ENCODE data around the gene MTSS2.
"Not testable (repeated sequence)": the region's sequence is repeated elsewhere in the genome, so short reads cannot be mapped to it uniquely, and the experiment has no call there.

The MTSS2 gene

DNA sequence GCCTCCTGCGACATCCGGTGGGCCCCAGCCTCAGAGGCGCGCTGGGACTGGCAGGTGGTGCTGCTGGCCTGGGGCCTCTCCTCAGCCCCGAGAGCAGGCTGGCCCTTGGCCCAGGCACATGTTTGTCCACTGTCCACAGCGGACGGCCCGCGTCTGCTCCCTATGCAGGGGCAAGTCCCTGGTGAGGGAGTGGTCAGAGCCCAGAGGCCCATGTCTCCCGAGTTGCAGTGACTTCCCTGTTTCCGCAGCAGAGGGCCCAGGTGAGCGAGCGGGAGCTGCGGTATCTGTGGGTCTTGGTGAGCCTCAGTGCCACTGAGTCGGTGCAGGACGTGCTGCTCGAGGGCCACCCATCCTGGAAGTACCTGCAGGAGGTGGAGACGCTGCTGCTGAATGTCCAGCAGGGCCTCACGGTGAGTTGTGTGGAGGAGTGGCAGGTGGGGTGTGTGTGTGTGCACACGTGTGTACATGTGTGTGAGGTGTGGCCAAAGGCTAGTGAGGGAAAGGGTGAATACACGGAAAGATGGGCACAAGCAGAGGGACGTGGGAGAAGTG is 29.1 kb downstream of the MTSS2 start:
- no peak for DNase-seq (ENCODE audit: extremely low read depth in 1 of 2, low read depth in 1 of 2)

DNA sequence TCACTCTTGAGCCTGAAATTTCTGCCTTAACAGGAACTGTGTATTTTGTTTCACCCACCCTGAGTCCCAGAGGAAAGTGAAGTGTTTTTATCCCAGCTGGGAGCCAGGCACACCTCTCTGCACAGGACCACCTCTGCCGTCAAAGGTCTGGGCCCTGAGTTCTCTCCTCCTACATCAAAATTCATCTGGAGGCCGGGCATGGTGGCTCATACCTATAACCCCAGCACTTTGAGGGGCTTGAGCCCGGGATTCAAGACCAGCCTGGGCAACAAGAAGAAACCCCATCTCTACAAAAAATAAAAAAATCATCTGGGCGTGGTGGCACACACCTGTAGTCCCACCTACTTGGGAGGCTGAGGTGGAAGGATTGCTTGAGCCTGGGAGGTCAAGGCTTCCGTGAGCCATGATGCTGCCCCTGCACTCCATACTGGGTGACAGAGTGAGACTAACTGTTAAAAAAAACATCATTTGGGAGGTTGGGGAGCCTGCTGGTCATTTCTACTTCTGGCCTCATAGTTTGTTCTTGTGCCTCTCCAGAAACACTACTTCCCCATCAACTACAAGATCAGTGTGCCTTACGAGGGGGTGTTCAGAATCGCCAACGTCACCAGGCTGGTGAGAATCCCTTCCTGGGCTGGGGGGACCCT is 29.7 kb downstream of the MTSS2 start:
- DNase-seq (ENCODE audit: extremely low read depth in 1 of 2, low read depth in 1 of 2) = no peak

DNA sequence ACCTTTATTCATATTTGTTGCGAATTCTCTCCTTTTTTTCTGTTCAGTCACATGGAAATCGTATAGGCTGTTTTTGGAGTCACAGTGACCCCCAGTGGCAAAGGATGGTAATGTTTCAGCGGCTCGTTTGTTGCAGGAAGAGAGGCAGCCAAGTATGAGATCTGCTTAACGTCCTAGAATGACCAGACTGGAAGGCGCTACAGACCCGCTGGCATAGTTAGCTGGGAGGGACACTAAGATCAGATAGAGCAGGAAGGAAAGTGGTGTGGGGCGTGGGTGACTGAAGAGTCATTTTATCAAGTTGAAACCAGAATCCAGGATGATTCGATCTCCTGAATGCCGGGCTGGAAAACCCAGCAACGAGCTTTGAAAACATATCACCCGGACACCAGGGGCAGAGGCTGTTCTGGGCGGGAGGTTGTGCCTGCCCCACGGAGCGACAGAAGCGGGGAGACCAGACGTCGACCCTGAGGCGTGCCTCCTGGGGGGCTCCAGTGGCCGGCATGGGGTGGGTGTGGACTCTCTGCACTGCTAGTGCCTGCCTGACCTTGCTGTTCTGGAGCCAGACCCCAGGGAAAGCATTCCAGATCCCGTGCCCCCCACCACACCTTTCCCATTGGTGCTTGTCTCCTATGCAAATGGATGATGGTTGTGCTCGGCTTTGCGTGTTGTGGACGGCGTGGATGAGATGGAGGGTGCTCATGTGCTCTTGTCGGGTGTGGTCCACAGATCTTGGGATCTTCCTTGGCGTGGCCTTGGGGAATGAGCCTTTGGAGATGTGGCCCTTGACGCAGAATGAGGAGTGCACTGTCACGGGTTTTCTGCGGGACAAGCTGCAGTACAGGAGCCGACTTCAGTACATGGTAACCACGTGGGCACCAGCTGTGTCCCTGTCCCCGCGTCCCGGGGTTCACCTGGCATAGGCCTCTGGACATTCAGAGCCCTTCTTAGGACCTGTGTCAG is 31.8 kb downstream of the MTSS2 start:
- peak; percentile 55 to 61 for DNase-seq (ENCODE audit: extremely low read depth in 1 of 2, low read depth in 1 of 2)

DNA sequence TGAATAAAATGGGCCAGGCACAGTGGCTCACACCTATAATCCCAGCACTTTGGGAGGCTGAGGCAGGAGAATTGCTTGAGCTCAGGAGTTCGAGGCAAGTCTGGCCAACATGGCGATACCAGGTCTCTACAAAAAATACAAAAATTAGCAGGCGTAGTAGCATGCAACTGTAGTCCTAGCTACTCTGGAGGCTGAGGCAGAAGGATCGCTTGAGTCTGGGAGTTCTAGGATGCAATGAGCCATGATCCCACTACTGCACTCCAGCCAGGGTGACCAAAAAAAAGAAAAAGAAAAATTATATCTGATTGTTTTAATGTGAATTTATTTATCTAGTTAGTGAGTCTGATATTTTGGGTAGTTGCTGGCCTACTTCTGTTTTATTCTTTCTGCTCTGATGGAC is 32.4 kb downstream of the MTSS2 start:
- DNase-seq (ENCODE audit: extremely low read depth in 1 of 2, low read depth in 1 of 2) = no peak

DNA sequence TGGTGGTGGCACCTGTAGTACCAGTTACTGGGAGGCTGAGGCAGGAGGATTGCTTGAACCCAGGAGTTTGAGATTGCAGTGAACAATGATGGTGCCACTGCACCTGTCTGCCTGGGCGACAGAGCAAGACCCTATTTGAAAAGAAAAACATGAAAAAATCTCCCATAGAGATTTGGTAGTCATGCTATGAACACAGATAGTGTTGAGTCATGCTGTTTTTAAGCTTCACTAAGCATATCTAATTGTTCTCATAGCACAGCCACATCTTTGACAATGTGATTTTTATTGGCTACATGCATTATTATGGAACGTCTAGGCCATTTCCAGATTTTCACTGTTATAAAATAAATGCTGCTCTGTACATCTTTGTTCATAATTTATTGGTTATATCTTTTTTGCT is 33.5 kb downstream of the MTSS2 start:
- no peak for DNase-seq (ENCODE audit: extremely low read depth in 1 of 2, low read depth in 1 of 2)

DNA sequence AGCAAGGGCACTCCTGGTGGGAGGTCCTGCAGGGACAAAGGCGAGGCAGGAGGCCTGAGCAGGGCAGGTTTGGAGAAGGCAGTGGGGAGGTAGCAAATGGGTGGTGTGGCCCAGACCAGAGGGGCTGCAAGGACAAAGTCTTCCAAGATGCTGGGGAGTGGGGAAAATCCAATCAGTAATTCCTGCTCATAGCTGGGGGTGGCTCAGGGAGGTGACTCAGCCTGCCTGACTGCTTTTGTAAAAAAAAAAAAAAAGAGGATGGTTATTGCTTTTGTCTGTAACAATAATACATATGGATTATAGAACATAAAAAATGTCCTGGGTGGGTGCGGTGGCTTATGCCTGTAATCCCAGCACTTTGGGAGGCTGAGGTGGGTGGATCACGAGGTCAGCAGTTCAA is 34.3 kb downstream of the MTSS2 start:
- no peak for DNase-seq (ENCODE audit: extremely low read depth in 1 of 2, low read depth in 1 of 2)

DNA sequence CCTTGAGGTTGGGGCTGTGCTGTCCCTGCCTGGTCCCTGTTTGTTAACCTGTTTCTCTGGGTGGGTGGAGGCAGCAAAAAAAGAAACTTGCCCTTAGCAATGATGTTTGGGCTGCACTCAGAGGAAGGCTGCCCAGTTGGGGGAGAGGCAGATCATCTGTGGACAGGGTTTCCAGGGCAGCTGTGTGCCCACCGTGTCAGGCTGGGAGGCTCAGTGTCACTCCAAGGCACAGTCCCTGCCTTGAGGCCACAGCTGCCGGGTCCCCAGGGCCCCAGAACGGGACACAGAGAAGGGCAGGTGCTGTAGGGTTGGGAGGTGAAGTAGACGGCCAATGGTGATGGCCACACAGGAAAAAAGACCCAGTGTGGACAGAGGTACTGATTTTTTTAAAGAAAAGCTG is 35.6 kb downstream of the MTSS2 start:
- no peak for DNase-seq (ENCODE audit: extremely low read depth in 1 of 2, low read depth in 1 of 2)

DNA sequence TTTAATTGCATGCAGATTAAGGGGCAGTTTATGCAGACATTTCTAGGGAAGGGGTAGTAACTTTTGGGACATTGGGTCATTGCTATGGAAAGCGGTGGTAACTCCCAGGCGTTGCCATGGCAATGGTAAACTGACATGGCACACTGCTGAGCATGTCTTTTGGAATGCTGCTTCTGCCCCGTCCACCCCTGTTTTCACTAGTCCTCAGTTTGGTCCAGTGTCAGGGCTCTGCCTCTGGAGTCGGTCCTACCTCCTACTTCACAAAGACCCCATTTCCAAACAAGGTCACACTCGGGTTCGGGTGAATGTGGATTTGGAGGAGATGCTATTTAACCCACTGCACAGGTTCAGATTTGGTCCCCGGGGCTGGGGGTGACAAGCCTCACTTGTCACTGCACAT is 36.6 kb downstream of the MTSS2 start:
- no peak for DNase-seq (ENCODE audit: extremely low read depth in 1 of 2, low read depth in 1 of 2)

DNA sequence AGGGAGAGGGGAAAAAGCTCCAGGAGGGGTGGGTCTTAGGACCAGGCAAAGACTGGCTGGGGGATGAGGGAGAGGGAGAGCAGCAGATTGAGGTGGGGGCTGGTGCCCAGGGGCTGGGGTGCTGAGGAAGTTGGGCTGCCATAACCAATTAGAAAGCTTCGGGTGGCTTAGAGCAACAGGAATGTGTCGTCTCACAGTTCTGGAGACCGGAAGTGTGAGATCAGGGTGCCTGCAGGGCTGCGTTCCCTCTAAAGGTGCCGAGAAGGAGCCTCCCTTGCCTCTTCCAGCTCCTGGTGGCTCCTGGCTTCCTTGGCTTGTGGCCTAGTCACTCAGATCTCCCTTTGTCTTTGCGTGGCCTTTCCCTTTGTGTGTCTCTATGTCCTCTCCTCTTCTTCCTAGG is 37.2 kb downstream of the MTSS2 start:
- no peak for DNase-seq (ENCODE audit: extremely low read depth in 1 of 2, low read depth in 1 of 2)

DNA sequence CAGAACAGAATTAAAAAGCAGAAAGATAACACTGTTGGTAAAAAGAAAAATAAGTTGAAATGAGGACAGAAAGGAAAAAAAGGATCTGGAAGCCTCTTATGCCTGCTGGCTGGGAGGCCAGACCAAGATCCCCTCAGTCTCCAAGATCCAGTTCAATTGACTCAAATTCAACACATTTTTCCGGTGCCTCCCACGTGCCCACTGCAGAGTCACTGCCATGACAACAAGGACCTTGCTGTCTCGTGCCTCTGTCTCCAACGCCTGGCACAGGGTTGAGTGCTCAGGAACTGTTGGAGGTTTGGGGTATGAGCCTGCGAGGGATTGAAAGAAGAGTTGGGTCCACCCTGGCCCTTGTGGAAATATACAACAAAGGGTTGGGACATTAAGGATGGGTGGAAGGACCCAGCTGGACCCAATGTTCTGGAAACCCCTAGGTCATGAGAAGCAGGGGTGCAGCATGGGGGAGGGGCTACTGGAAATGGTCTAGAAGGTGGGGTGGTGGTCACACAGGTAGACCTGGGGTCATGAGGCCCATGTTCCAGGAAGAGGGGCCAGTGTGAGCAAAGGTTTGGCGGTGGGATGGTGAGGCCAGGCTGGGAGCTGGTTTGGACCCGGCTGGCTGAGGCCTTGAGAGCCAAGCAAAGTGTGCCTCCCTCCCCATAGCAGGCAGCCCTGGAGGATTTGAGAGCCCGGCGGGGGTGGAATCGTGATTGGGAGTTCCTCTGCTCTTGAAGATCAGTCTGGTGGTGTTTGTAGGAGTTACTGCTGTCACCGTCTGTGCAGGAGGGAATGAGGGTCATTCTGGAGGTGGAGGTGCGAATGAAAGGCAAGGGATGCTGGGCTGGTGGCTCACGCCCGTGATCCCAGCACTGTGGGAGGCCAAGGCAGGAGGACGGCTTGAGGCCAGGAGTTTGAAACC is 38.2 kb downstream of the MTSS2 start:
- DNase-seq (ENCODE audit: extremely low read depth in 1 of 2, low read depth in 1 of 2) = no peak

DNA sequence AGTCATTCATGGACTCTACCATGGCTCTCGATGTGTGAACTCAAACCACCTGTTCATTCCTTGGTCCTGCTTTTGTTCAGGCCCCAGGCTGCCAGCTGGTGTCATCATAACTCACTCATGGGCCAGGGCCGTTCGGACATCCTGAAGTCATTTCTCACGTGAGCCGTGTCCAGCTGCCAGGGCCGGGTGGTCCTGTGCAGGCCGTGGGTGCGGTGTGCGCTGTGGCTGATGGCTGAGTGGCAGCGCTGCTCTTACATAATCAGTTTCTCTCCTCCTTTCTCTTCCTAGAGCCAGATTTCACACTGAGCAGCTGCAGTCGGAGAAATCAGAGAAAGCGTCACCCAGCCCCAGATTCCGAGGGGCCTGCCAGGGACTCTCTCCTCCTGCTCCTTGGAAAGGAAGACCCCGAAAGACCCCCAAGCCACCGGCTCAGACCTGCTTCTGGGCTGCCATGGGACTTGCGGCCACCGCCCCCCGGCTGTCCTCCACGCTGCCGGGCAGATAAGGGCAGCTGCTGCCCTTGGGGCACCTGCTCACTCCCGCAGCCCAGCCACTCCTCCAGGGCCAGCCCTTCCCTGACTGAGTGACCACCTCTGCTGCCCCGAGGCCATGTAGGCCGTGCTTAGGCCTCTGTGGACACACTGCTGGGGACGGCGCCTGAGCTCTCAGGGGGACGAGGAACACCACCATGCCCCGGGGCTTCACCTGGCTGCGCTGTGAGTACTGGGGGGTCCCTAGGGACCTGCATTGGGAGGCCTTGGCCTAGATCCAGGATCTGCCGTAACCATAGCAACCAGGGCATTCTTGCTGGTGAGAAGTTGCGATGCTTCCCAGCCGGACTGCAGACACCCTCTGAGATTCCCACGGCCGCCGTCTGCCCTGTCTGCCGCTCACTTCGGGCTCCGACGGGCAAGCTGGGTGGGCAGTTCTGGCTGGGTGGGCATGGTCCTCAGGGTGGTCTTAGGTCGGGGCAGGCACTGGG is 39.3 kb downstream of the MTSS2 start, which contains the start of gene IL34:
IL34 (plus strand) TSS at position 300 of the 982 bp plus-strand sequence; CDS start at position 689, 389 bp downstream.
- no peak for DNase-seq (ENCODE audit: extremely low read depth in 1 of 2, low read depth in 1 of 2)

DNA sequence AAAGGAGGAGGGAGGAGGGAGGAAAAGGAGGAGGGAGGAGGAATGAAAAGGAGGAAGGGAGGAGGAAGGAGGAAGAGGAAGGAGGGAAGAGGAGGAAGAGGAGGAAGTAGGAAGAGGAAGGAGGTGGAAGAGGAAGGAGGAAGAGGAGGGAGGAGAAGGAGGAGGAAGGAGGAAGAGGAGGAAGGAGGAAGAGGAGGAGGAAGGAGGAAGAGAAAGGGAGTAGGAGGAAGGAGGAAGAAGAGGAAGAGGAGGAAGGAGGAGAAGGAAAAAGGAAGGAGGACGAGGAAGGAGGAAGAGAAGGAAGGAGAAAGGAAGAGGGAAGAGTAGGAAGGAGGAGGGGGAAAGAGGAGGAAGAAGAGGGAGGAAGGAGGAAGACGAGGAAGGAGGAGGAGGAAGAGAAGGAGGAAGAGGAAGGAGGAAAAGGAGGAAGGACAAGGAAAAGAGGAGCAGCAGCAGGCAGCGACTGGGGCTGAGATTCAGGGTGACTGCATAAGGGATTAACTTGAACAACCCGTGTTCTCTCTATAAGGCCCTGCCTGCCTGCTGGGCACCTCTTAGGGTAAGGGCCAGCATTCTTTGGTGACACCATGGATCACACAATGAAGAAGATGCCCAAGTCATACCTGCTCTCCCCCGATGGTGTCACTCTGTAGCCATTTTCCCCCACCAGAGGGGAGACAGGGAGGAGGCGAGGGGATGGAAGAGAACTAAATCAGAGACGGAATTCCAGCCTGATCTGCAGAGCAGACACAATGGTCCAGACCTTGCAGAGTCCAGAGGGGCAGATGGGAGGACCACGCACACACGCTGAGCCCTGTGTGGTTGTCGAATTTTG is 40.9 kb downstream of the MTSS2 start:
- DNase-seq (ENCODE audit: extremely low read depth in 1 of 2, low read depth in 1 of 2) = no peak

DNA sequence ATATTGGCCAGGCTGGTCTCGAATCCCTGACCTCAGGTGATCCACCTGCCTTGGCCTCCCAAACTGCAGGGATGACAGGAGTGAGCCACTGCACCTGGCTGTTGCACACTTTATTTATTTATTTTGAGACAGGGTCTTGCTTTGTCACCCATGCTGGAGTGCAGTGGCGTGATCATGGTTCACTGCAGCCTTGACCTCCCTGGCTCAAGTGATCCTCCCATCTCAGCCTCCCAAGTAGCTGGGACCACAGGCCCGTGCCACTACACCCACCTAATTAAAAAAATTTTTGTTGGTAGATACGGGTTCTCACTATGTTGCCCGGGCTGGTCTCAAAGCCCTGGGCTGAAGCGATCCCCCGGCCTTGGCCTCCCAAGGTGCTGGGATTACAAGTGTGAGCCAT is 42.6 kb downstream of the MTSS2 start:
- not testable (repeated sequence) for DNase-seq (ENCODE audit: extremely low read depth in 1 of 2, low read depth in 1 of 2)

DNA sequence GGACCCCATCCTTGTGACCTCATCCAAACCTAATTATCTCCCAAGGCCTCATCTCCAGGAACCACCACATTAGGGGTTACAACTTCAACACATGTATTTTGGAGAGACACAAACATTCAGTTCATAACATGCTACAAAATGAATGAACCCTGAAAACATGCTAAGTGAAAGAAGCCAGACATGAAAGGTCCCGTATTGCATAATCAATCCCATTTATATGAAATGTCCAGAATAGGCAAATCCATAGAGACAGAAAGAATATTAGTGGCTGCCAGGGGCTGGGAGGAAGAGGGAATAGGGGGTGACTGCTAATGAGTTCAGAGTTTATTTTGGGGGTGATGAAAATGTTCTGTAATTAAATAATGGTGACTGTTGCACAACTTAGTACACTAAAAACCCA is 43.2 kb downstream of the MTSS2 start:
- no peak for DNase-seq (ENCODE audit: extremely low read depth in 1 of 2, low read depth in 1 of 2)

DNA sequence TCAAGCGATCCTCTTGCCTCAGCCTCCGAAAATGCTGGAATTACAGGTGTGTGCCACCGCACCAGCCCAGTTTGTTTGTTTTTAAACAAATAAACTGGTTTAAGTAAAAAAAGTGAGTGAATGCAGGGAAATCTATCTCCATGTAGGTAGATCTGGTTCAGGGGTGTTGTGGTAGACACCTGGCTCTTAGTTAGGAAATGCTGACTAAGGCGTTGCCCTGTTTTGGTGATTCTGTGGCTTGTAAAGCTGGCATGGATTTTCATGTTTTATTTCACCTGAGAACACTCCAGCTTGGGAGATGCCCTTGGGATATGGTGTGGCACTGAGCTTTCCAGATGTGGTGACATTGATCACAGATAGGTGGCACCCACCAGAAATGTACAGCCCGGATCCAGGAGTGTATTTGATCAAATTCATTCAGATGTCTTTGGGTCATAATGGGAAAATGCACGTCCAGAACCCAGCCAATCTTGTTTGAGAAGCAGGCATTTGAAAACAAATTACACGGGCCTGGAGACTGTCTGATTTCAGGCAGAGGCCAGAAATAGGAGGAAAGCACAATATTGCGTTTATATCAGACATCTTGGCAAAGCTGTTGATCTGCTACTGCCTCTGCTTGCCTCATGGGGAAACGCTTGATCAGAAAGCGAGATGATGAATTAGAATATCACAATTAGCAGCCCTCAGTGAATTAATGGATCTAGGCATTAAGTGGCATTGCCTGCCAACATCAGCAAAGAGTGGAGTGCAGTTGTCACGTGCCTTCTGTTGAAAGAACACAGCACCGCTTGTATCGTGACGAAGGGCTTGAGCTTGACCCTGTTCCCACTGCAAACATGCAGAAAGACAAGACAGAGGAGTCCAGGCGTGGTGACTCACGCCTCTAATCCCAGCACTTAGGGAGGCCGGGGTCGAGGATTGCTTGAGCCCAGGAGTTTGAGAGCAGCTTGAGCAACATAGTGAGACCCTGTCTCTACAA is 46.8 kb downstream of the MTSS2 start:
- DNase-seq (ENCODE audit: extremely low read depth in 1 of 2, low read depth in 1 of 2) = no peak

Measured in activated CD8-positive, alpha-beta memory T cell treated with anti-CD3 and anti-CD28 coated beads for 1 hour (primary cell).